GM18858 (cell line): ENCODE results near the gene GATA6.

ENCODE experiments used
- ATAC-seq: cut with Tn5 transposase; IDR thresholded peaks from one replicate; pipeline ENCODE4 v1.9.1; 2021; ENCODE audit not compliant: unreplicated experiment

The GATA6 gene

DNA sequence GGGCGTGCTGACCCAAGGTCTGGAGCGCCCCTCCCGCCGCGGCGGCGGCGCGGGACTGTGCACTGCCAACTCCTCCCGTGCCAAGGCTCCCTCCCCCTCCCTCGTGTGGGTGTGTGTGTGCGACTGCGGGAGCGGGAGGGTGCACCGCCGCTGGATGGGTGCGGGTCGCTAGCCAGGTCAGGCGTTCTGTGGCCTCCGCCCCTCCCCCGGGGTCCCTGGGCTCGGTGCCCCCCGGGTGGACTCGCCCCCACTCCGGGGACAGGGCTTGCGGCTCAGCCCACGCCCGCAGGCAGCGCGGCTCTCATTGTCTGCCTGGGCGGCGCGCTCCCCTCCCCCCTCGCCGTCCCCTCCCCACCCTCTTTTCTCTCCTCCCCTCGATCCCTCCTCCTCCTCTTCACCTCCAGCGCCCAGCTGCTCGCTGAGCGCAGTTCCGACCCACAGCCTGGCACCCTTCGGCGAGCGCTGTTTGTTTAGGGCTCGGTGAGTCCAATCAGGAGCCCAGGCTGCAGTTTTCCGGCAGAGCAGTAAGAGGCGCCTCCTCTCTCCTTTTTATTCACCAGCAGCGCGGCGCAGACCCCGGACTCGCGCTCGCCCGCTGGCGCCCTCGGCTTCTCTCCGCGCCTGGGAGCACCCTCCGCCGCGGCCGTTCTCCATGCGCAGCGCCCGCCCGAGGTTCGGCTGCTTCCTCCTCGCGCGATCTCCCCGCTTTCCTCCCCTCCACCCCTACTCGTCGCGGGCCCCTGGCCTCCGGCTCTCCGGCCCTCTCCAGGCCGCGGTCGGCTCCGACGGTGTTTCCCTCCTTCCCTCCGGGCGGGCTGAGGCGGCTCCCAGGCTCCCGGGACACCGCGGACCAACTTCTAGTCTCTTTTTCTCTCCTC is at the start of gene GATA6:
TSS of gene GATA6 (plus strand) at position 579 of the 878 bp plus-strand sequence. CDS start 1,556 bp downstream, outside the sequence.
- no peak for ATAC-seq

DNA sequence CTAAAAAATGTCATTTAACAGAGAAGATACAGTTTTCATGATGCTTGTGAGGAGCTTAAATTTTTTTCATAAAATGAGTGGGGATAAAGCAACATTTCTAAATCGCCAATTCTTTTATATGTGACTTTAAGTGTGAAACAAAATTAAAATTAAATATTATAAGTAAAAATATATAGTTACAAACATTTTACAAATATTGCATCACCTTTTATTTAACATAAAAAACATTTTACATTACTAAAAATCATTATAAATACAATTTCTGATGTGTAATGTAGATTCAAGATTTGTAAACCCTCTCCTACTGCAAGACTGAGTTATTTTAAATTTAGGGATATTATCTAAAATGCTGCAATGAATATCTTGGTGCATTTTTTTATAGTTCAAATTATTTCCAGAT is 44.4 kb upstream of the GATA6 start:
- ATAC-seq = no peak

DNA sequence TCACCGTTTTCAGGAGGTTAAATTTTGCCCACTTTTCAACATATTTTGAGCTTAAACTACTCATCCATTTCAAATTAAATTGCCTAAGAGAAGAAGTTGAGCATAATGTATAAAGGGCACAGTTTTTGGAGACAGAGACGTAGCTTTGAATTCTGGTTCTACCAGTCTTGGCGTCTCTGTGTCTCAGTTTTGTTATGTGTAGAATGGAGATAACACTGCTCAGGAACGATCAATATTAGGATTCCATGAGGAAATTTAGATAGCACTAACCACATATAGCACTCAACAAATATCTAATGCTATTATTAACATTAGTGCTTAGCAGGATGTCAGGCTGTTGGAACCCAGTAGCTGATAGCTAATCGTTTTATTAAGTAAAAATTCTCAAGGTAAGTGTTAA is 40.4 kb upstream of the GATA6 start:
- no peak for ATAC-seq

DNA sequence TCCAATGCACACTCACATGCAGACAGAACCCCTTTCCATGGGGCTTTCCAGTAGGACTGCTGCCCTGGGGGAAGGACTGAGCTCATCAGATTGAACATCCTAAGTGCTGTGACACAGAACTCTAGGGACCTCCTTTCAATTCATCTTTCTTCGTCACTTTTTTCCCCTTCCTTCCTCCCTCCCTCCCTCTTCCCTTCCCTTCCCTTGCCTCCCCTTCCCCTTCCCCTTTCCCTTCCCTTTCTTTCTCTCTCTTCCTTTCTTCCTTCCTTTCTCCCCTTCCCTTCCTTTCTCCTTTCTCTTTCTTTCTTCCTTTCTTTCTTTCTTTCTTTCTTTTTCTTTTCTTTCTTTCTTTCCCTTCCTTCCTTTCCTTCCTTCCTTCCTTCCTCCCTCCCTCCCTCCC is 39.6 kb upstream of the GATA6 start:
- no peak for ATAC-seq

DNA sequence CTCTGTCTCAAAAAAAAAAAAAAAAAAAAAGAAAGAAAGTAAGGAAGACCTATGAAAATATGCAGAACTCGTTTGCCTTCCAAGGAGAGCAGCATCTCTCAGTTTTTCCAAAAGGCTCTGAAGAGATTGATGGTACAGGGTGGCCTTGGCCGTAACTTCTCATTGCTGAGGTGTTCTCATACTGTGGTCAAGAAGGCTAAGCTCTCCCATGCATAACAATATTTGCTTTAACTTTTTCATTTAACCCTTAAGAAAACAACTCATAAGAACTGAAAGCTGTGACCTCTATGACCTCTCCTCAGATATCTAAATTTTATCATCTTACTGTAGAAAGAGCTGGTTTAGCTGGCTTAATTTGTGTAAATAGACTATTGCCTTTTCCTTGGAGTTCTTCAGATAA is 37.1 kb upstream of the GATA6 start:
- peak; percentile 51 for ATAC-seq

DNA sequence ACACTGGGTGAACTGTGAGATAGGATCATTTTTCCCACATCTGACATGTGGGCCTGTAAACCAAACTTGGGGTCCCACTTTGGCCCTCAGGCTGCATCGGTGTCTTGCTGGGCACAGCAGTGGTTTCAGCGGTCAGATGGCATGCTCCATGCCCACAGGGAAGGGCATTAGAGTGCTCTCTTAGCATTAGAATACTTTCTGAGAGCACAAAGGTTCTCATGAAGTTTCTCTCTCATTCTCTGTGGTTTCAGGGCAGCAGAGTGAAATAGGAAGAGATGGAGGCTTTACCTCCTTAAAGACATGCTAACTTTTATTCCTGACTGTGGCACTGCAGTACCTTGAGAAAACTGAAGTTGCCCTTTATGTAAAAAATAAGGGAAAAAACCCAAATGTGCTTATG is 36.6 kb upstream of the GATA6 start:
- no peak for ATAC-seq

DNA sequence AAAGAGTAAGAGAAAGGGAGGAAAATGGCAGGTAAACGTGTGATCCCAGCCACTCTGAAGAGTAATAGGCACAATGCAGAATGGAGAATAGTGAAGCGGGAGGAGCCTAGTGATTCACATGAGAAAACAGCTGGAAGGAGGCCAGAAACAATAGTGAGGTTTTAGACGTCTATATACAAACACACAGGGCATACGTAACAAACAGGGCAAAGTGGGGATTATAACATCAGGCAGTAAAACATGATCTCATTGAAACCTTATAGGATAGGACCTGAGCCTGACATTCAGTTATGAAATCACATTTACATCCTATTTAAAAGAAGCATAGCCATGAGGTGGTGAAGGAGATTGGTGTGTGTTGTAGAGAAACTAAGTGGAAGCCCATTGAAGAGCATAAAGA is 33.0 kb upstream of the GATA6 start:
- no peak for ATAC-seq

DNA sequence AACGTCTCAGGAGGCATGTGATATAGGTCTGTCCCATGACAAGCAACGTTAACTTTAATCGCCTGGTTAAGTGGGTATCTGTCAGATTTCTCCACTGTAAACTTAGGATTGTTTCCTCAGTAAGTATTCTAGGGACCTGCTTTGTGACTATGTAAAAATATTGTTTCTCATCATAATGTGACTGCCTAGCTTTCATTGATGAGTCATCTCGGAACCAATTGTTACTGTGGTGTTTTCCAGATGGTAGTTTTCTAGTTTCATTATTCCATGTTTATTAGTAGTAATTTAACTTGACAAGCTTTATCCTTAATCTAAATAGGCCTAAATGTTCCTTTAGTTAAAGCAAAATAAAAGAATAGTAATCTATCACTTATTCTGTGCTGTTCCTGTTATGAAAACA is 28.2 kb upstream of the GATA6 start:
- ATAC-seq = no peak

DNA sequence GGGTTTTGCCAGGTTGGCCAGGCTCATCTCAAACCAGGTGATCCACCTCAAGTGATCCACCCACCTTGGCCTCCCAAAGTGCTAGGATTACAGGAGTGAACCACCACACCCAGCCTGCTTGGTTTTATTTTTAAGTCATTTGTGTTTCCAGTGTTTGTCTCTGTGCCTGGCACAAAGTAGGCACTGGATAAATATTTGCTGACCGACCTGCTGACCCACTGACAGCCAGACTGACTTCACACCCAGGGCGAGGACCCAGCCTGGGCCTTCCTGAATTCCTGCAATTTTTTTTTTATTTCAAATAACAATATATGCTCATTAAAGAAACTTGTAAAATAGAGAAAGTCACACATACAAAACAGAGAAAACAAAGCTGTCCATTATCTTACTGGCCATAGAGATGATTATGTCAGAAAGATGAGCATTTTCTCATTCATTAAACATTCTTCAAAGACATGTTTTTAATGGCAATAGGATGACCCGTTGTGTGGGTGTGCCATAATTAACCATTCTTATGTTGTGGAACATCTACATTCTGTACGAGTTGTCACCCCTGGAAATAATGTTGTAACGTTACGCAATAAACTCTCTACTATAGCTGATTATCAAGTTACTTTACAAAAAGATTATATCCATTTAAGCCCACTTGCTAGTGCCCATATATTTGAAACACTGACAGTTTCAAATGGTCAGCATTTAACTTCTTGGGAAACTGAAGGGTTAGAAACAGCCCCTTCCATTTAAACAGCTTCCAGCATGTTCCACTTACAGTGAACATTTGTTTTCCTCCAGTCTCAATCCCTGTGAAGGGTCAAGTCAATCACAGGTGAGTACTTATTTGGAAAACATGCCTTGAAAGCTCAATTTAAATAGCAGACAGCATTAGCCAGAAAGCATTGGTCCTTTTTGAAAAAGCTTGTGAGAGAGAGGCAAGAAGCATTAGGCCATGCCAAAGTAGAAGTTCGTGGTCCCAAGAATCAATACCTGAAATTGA is 25.7 kb upstream of the GATA6 start:
- ATAC-seq = no peak

DNA sequence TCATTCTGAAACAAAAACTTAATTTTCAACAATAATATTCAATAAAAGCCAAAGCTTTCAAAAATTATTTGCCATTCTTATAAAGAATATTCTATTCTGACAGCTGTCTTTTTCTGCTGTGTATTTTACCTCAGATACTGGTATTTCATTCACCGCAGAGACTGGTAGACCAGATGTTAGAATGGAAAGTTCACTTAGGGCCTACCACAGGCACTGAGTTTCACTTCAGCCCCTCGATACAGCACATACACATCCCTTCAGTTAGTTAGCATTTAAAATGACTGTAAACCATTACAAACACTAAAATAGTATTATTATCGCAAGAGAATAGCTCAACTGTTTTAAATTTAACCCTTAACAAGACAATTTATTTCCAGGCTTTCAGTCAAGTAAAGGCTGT is 24.2 kb upstream of the GATA6 start:
- ATAC-seq = no peak

DNA sequence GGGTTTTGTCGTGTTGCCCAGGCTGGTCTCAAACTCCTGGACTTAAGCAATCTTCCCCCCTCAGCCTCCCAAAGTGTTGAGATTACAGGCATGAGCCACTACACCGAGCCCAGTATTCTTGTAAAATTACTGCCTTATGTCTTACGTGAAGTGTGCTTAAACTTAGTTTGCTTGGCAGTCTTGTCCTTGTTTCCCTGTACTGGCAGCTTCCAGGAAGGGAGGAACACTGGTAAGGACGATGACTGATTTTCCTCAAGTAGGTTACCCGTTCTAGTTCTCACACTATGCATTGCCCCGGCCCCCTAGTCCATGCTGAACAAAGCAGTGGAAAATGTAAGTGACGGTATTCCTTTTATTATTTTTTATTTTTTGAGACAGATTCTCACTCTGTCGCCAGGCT is 19.7 kb upstream of the GATA6 start:
- ATAC-seq = no peak

DNA sequence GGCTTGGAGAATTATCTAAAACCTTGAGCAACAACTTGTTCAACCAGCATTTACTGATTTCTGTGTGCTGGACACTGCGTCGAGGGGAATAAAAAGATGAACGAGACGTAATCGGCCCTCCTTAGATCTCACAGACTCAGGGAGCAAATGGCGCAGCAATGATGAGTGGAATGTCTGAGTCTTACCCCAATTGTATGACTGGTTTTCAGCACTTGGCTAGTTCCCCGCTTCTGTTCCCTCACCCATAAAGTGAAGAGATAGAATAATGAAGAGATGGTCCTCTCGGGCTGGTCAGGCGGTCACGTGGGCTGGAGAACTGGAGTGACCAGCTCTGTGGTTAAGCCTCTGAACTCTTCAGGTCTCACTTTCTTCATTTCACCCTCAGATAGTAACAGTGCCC is 17.3 kb upstream of the GATA6 start:
- ATAC-seq = no peak

DNA sequence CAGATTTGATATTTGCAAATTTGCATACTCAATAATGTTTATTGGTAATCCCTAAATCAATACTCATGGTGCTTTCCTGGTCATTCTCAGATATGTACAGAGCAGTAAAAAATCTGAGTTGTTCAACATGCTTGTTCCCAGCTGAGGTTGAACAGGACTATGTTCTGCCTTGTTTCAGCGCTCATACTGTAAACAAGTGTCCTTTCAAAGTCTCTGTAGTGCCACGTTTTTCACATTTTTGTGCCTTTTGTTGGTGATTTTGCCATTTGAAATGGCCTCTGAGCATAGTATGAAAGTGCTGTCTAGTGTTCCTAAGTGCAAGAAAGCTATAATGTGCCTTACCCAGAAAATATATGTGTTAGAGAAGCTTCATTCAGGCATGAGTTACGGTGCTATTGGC is 16.0 kb upstream of the GATA6 start:
- ATAC-seq = no peak

DNA sequence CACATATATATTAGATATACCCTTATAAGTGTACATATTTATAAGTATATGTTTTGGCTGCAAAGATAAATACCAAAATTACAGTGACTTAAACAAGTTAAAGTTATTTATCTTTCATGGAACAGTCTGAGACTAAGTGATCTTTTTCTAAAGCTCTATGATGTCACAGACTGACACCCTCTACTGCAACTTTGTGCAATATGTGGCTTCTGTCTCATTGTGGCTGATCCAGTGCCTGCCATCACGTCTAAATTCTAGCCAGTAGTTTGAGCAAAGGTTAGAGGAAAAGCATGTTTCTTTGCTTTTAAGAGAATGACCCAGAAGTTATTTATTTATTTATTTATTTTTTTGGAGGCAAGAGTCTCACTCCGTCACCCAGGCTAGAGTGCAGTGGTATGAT is 13.8 kb upstream of the GATA6 start:
- ATAC-seq = no peak

DNA sequence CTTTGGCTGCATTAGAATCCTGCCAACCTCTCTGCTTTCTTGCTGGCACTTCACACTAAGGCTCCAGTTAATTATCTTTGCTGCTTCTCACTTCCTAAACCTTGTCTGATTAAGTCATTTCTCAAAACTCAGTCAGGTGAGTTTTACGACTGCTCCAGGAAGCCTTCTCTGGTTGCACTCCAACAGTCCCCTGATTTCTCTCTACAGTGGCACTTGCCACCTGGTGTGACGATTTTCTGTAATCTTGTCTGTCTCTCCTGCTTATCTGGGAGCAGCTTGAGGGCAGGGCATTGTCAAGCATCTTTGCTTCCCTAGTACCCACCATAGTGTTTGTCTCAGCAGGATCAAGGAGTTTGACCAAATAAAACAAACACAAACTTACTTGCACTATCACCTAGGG is 10.4 kb upstream of the GATA6 start:
- no peak for ATAC-seq

DNA sequence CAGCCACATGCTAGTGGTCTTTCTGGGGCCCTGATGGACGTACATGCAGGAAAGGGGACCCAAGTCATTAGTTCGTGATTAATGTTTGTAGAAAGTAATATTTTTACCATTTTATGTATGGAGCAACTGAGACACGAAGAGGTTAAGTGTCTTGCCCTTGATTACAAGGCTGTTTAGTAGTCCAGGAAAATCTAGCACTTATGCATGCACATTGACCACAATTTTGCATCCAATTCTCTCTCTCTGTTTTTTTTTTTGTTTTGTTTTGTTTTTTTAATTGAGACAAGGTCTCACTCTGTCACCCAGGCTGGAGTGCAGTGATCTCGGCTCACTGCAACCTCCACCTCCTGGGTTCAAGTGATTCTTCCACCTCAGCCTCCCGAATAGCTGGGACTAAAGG is 8.3 kb upstream of the GATA6 start:
- no peak for ATAC-seq

DNA sequence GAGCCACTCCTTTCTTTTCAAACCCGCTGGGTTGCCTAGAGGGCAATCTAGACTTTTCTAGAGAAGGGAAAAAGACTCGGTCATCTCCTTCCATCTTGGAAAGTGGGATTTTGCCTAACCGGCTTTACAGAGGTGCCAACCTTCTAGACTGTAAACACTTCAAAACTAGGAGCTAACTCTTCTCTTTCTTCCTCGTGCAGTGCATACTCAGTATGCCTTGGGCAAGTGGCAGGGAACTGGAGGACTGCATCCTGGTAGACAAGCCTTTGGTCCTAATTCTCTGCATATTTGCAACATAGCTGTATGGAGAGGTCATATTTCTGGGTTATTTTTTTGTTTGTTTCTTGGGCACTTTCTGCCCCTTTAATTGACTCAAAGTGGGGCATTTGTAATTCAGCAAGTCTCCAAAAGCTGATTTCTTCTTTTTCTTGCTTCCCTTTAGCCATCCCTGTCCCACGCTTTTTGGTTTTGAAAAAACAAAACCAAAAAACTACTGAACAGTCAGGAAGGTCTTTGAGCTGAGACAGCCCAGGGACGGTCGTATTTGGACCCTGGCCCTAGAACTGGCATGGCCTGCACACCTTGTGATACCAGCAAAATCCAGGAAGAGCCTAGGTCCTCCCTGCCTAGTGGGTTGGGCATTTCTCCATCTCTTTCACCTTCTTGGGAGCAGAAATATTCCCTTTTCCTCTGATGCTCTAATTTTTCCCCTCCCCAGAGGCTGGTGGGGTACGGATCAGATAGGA is 5.8 kb upstream of the GATA6 start:
- ATAC-seq = no peak

DNA sequence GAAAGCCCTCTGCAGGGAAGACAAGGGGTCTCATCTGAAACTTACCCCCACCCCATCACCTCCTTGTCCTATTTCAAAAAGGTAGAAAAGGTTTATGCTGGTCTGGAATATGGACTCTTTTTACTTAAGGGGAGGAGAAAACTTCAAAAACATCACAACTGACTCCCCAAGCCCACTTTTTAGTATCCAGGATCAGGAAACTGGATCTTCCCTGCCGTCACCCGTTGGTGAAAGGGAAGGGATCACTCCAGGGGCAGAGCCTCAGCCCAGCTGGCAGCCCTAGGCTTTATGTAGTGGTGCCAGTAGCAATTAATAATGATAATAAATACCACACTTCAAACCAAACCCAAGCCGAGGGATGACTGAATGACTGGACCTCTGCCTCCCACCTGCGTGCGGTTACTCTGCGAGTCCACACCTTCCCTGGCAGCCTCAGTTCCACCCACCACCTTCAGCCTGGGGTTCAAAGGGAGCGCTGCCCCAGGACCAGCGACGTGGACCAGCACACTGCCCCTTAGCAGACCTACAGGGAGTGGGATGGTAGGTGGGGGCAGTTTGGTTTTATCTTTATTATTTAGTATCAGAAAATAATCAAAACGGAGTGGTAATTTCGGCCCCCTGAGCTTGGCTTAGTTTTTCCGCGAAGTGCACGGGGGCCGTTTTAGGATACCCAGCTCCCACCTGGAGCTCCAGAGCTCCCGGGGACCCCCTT is 4.9 kb upstream of the GATA6 start:
- no peak for ATAC-seq

DNA sequence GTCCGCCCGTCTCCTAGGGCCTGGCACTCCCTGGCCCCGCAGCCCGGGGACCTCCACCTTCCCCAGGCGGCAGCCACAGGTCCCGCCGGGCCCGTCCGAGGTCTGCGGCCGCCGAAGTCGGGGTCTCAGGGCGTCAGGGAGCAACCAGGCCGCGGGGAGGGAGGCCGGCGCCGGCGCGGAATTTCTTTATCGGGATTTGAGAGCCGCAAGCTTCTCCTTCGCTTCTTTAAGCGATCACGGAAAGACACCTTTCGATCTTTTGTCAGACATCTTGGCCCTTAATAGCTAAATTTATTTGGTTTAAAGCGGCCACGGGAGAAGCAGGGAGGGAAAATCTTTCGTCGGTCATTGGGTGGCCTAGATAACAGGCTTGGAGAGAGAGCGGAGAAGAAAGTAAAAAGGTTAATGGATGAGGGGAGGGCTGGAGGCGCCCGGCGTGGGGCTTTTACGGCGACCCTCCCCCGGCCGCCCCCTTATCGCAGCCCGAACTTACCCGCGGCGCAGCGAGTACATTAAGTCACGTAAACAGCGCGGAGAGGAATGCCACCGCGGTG is 4.3 kb upstream of the GATA6 start:
- no peak for ATAC-seq

DNA sequence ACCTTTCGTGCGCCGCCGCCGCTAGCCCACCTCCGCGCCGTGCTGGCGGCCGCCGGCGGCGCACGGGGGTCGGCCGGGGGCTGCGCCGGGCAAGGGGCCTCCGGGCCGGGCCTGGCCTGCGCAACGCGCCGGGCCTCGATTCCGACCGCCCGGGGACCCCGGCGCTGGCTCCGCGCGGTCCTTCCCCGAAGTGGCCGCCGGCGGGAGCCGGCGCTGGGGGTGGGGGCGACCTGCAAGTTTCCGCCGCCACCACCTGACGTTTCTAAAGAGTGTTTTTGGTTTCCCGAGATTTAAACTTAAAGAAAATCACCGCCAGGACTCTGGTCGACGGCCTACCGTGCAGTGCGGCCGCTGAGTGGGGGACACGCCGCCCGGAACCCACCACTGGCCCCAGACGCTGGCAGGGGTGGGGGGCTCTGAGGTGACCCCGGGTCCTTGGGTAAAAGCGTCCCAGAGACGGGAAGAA is 3.8 kb upstream of the GATA6 start:
- no peak for ATAC-seq
